Esophagus squamous epithelium (tissue), 4 donors: ENCODE measurements around the gene VARS2.

Experiments
- POLR2A ChIP-seq, 4 donors: fragments of 450-650 bp; IDR thresholded peaks; one replicate each; pipeline ENCODE4 v1.6.1; 2017; ENCODE audit warnings: antibody characterized with exemption in 4 of 4, mild to moderate bottlenecking in 4 of 4, moderate library complexity in 3 of 4
- TF ChIP-seq, protein P1 (sequence below), 6 experiments: fragments of 450-650 bp in 4 of 6; fragments of 200-600 bp in 2 of 6; sonication (generic) in 2 of 6; IDR thresholded peaks; one replicate each; pipeline ENCODE4 v1.5.1; 2016 to 2019; ENCODE audit warnings: antibody characterized with exemption in 6 of 6, mild to moderate bottlenecking in 4 of 6, moderate library complexity in 4 of 6

DNA sequence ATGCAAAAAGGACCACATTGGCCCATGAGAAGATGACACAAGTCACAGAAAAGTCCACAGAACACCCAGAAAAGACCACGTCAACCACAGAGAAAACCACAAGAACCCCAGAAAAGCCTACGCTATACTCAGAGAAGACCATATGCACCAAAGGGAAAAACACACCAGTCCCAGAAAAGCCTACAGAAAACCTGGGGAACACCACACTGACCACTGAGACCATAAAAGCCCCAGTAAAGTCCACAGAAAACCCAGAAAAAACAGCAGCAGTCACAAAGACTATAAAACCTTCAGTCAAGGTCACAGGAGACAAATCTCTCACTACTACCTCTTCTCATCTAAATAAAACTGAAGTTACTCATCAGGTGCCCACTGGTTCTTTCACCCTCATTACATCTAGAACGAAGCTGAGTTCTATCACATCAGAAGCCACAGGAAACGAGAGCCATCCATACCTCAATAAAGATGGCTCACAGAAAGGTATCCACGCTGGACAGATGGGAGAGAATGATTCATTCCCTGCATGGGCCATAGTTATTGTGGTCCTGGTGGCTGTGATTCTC, 38.0 kb downstream of the VARS2 start:
- TF ChIP-seq, protein P1, sequence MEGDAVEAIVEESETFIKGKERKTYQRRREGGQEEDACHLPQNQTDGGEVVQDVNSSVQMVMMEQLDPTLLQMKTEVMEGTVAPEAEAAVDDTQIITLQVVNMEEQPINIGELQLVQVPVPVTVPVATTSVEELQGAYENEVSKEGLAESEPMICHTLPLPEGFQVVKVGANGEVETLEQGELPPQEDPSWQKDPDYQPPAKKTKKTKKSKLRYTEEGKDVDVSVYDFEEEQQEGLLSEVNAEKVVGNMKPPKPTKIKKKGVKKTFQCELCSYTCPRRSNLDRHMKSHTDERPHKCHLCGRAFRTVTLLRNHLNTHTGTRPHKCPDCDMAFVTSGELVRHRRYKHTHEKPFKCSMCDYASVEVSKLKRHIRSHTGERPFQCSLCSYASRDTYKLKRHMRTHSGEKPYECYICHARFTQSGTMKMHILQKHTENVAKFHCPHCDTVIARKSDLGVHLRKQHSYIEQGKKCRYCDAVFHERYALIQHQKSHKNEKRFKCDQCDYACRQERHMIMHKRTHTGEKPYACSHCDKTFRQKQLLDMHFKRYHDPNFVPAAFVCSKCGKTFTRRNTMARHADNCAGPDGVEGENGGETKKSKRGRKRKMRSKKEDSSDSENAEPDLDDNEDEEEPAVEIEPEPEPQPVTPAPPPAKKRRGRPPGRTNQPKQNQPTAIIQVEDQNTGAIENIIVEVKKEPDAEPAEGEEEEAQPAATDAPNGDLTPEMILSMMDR (IDR thresholded peaks at IDR 0.05): no peak
- no peak for TF ChIP-seq POLR2A (IDR thresholded peaks at IDR 0.05)
